Epidermal melanocyte (primary cell): ENCODE data around the gene SCYL1.
"Not testable (repeated sequence)": the region's sequence is repeated elsewhere in the genome, so short reads cannot be mapped to it uniquely, and the experiment has no call there.

Source experiments
- DNase-seq: peaks from one replicate; pipeline ENCODE4 v3.0.0; 2011; ENCODE audit warnings: low spot score; ENCODE audit not compliant: insufficient read length

SCYL1 gene

GRCh38 chr11:65505466-65506289 is 19.2 kb upstream of the SCYL1 start:
- no peak for DNase-seq

GRCh38 chr11:65506290-65506771 is 18.6 kb upstream of the SCYL1 start:
- DNase-seq = no peak

DNA sequence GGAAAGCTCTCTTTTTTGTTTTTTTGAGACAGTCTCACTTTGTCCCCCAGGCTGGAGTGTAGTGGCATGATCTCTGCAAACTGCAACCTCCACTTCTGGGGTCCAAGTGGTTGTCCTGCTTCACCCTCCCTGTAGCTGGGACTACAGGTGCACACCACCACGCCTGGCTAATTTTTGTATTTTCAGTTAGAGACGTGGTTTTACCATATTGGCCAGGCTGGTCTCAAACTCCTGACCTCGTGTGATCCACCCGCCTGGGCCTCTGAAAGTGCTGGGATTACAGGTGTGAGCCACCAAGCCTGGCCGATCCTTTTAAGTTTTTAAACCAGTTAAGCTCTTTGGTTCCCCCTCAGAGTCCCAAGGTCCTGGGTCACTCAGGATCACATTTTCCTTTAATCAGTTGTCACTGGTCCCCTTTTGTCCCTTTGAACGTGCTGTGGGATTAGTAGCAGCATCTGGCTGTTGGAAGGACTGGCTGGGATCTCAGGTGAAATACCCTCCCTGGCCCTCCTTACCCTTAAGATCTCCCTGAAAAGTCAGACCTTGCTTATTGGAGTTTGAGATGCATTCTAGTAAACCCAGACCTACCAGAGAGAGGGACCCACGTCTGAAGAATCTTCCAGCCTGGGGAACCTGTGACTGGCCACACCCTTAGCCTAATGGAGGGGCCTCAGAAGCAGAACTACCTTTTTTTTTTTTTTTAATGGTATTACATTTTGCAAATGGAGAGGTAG is 17.9 kb upstream of the SCYL1 start:
- DNase-seq = no peak

GRCh38 chr11:65512311-65512710 is 12.6 kb upstream of the SCYL1 start:
- DNase-seq = not testable (repeated sequence)

- DNase-seq = no peak
Measured at GRCh38 chr11:65516135-65516968, 8.5 kb upstream of the SCYL1 start.

GRCh38 chr11:65518941-65519549 is 5.8 kb upstream of the SCYL1 start:
- not testable (repeated sequence) for DNase-seq

DNA sequence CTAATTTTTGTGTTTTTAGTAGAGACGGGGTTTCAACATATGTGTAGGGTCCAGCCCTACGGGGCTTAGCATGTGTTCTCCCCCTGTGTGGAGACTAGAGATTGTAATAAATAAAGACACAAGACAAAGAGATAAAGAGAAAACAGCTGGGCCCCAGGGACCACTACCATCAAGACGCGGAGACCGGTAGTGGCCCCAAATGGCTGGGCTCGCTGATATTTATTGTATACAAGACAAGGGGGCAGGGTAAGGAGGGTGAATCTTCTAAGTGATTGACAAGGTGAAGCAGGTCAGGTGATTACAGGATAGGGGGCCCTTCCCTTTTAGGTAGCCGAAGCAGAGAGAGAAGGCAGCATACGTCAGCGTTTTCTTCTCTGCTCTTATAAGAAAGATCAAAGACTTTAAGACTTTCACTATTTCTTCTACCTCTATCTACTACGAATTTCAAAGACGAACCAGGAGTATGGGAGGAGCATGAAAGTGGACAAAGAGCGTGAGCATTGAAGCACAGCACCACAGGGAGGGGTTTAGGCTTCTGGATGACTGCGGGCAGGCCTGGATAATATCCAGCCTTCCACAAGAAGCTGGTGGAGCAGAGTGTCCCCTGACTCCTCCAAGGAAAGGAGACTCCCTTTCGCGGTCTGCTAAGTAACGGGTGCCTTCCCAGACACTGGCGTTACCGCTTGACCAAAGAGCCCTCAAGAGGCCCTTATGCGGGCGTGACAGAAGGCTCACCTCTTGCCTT is 2.9 kb upstream of the SCYL1 start:
- not testable (repeated sequence) for DNase-seq

DNA sequence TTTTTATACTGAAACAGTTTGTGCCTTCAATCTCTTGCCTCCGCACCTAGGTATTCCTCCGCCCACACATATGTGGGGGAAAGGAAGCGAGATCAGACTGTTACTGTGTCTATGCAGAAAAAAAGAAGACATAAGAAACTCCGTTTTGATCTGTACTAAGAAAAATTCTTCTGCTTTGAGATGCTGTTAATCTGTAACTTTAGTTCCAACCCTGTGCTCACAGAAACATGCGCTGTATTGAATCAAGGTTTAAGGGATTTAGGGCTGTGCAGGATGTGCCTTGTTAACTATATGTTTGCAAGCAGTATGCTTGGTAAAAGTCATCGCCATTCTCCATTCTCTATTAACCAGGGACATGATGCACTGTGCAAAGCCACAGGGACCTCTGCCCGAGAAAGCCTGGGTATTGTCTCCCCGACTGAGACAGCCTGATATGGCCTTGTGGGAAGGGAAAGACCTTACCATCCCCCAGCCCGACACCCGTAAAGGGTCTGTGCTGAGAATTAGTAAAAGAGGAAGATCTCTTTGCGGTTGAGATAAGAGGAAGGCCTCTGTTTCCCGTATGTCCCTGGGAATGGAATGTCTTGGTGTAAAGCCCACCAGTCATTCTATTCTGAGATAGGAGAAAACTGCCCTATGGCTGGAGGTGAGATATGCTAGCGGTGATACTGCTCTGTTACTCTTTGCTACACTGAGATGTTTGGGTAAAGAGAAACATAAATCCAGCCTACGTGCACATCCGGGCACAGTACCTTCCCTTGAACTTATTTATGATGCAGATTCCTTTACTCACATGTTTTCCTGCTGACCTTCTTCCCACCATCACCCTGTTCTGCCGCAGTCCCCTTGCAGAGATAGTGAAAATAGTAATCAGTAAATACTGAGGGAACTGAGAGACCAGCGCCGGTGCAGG is 1.9 kb upstream of the SCYL1 start:
- DNase-seq = not testable (repeated sequence)

DNA sequence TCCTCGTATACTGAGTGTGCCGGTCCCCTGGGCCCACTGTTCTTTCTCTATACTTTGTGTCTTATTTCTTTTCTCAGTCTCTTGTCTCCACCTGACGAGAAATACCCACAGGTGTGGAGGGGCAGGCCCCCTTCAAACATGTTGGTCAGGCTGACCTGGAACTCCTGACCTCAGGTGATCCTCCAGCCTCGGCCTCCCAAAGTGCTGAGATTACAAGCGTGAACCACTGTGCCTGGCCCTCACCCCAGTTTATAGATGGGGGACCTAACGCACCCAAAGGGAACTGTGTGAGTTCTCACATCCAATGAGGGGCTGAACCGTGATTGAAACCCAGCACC is 1.3 kb upstream of the SCYL1 start:
- not testable (repeated sequence) for DNase-seq

DNA sequence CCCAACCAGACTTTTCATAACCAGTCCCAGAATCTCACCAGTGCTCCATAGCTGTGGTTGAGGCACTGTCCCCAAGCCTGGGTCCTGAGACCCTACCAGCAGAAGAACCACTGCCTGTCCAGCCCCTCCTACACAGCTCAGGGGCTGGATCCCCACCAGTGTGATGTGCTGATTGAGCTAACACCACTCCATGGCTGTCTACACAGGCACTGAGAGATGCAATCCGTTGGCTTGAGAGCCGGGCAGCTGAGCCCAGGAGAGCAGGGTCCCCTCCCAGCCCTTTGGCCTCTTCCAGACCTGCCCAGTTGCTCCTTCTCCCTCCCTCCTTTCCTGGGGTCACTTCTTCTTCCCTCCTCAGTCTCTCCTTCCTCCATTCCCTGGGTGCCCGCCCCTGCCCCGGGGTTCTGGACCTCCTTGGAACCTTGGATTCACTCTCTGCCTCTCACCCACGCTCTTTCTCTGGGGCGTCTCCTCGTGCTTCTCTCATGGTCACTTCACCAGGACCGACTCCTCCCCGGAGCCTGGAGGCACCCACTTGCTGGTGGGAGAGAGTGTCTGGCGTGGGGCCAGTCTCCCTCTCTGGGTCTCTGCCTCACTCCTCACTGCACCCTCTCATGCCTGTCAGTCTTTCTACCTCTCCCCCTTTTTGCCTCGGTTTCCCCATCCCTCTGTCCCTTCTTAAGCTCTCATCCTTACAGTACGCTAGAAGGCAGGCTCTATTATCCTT is 706 bp upstream of the SCYL1 start:
- no peak for DNase-seq

GRCh38 chr11:65525546-65526480 is 930 bp downstream of the SCYL1 start:
- no peak for DNase-seq

GRCh38 chr11:65526744-65527143 is 1.9 kb downstream of the SCYL1 start:
- no peak for DNase-seq

GRCh38 chr11:65528819-65529350 is 4.0 kb downstream of the SCYL1 start:
- no peak for DNase-seq

GRCh38 chr11:65529475-65530156 is 4.7 kb downstream of the SCYL1 start:
- no peak for DNase-seq

DNA sequence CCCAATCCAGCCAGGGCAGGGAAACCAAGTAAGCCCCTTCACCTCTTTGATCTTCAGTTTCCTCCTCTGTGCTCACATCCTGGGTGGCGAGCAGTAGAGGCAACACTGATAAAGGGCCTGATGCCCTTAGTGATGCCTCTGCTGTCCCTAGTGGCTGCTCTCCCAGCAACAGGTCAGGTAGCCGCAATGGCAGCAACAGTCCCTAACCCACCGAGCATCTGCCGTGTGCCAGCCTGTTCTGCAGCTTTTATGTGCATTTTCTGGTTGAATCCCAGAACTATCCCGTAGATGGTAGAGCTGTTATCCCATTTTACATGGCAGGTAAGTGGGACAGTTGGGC is 5.2 kb downstream of the SCYL1 start:
- no peak for DNase-seq

DNA sequence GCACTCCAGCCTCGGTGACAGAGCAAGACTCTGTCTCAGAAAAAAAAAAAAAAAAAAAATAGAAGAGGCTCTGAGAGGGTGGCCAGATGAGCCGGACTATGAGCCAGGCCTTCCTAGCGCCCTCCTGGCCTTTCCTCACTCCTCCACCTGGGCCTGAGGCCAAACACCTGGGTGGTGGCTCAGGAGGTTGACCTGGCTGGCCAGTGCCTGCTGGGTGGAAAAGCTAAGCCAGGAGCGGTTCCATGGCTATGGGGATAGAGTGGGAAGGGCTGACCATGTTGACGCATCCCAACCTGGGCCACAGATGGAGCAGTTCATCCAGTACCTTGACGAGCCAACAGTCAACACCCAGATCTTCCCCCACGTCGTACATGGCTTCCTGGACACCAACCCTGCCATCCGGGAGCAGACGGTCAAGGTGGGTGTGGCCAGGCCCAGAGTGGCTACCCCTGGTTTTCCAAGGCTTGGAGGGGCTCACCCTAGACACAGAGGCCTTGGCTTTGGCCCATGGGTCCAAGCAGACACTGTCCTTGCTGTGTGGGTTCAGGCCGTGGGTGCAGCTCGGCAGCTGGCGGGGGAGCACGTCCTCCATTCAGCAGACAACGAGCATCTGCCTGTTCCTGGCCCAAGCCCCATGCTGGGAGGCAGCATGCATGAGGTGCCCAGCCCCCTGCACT is 7.6 kb downstream of the SCYL1 start:
- DNase-seq = no peak

DNA sequence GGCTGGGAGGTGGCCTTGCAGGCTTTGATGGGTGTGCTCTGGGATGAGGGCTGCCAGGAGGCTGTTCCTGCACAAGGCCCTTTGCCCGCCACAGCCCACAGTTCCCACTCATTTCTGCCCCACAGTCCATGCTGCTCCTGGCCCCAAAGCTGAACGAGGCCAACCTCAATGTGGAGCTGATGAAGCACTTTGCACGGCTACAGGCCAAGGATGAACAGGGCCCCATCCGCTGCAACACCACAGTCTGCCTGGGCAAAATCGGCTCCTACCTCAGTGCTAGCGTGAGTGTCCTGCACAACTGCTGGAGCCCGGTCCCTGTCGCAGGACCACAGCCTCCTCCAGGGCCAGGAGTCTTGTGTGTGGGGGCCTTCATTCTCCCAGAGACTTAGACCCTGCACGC is 10.2 kb downstream of the SCYL1 start:
- no peak for DNase-seq
